Stomach (tissue), 4 donors: Measurements from ENCODE around the gene RYR1.

Experiments used
- EP300 ChIP-seq: sonication (generic); formaldehyde crosslinking; IDR thresholded peaks from one replicate; pipeline ENCODE4 v1.6.1; 2017; ENCODE audit warnings: antibody characterized with exemption
- POLR2A ChIP-seq, 4 donors: fragments of 450-650 bp; IDR thresholded peaks; one replicate each; pipeline ENCODE4 v1.6.1; 2016; ENCODE audit warnings: antibody characterized with exemption in 4 of 4, control low read depth in 2 of 4, mild to moderate bottlenecking in 1 of 4, moderate library complexity in 1 of 4
- POLR2AphosphoS5 ChIP-seq, 3 donors: sonication (generic); formaldehyde crosslinking; IDR thresholded peaks; one replicate each; pipeline ENCODE4 v1.6.1; 2016; ENCODE audit warnings: antibody characterized with exemption in 3 of 3
- TF ChIP-seq, protein P1 (sequence below), 7 experiments: fragments of 450-650 bp in 4 of 7; fragments of 200-600 bp in 3 of 7; sonication (generic) in 3 of 7; IDR thresholded peaks; one replicate each; pipeline ENCODE4 v1.5.1; 2016 to 2019; ENCODE audit warnings: antibody characterized with exemption in 7 of 7, control low read depth in 2 of 7, mild to moderate bottlenecking in 1 of 7

DNA sequence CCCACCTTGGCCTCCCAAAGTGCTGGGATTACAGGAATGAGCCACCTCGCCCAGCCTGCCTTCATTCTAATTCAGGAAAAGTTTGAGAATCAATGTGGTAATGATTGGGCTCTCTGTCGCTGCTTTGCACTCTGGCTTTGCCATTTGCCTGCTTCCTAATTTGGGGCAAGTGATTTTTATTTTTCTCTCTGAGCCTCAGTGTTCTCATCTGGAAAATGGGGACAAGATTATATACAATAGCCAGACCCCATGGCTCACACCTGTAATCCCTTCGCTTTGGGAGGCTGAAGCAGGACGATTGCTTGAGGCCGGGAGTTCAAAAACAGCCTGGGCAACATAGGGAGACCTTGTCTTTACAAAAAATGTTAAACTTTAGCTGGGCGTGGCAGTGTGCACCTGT is 3.8 kb downstream of the RYR1 start:
- TF ChIP-seq, protein P1, sequence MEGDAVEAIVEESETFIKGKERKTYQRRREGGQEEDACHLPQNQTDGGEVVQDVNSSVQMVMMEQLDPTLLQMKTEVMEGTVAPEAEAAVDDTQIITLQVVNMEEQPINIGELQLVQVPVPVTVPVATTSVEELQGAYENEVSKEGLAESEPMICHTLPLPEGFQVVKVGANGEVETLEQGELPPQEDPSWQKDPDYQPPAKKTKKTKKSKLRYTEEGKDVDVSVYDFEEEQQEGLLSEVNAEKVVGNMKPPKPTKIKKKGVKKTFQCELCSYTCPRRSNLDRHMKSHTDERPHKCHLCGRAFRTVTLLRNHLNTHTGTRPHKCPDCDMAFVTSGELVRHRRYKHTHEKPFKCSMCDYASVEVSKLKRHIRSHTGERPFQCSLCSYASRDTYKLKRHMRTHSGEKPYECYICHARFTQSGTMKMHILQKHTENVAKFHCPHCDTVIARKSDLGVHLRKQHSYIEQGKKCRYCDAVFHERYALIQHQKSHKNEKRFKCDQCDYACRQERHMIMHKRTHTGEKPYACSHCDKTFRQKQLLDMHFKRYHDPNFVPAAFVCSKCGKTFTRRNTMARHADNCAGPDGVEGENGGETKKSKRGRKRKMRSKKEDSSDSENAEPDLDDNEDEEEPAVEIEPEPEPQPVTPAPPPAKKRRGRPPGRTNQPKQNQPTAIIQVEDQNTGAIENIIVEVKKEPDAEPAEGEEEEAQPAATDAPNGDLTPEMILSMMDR (IDR thresholded peaks at IDR 0.05): no peak
- TF ChIP-seq POLR2AphosphoS5 (IDR thresholded peaks at IDR 0.05) (no peak), POLR2A (IDR thresholded peaks at IDR 0.05) (no peak), EP300 (no peak)
